SU-DHL-6 (cell line): ENCODE results near the gene PLAGL1.

Source experiments
- H2AFZ ChIP-seq: fragments of 200-600 bp; sonication (generic); 2 replicates; pipeline ENCODE4 v1.6.1; 2014; ENCODE audit warnings: low read depth, mild to moderate bottlenecking, moderate library complexity, mixed read lengths, antibody characterized with exemption, low read length; ENCODE audit not compliant: severe bottlenecking
- H3F3A ChIP-seq: fragments of 200-600 bp; shearing (Covaris generic); 2 replicates; pipeline ENCODE4 v1.6.0; 2016; ENCODE audit warnings: antibody characterized with exemption, mild to moderate bottlenecking; ENCODE audit not compliant: insufficient read depth
- H3K27ac ChIP-seq: fragments of 200-600 bp; sonication (generic); 2 replicates; pipeline ENCODE4 v1.5.1; 2016; ENCODE audit warnings: low read depth, mild to moderate bottlenecking, low read length, moderate library complexity, mixed read lengths
- H3K27me3 ChIP-seq: fragments of 200-600 bp; sonication (generic), shearing (Covaris generic); 2 replicates; pipeline ENCODE4 v1.6.0; 2014; ENCODE audit warnings: mild to moderate bottlenecking, low read length
- H3K36me3 ChIP-seq: fragments of 200-600 bp; sonication (generic); 2 replicates; pipeline ENCODE4 v1.6.1; 2014; ENCODE audit warnings: mild to moderate bottlenecking, low read length, mixed read lengths
- H3K4me2 ChIP-seq: fragments of 300-600, 200-600 bp; shearing (Covaris generic), sonication (generic); 2 replicates; pipeline ENCODE4 v1.6.0; 2014; ENCODE audit warnings: low read length, low read depth, mild to moderate bottlenecking; ENCODE audit not compliant: poor library complexity, severe bottlenecking
- H3K4me3 ChIP-seq: fragments of 200-600 bp; sonication (generic); 2 replicates; pipeline ENCODE4 v1.5.1; 2014; ENCODE audit warnings: antibody characterized with exemption, low read length, mild to moderate bottlenecking, mixed read lengths; ENCODE audit not compliant: insufficient read depth, poor library complexity, severe bottlenecking
- H3K79me2 ChIP-seq: fragments of 200-600 bp; sonication (generic); 2 replicates; pipeline ENCODE4 v1.6.1; 2014; ENCODE audit warnings: mild to moderate bottlenecking, low read length, moderate library complexity; ENCODE audit not compliant: insufficient read depth
- H3K9ac ChIP-seq: fragments of 200-600 bp; sonication (generic); 2 replicates; pipeline ENCODE4 v1.7.0; 2014; ENCODE audit warnings: mild to moderate bottlenecking, low read length
- H3K9me2 ChIP-seq: fragments of 200-600 bp; sonication (generic); replicated peaks from 2 replicates; pipeline ENCODE4 v1.6.1; 2014; ENCODE audit warnings: low read length; ENCODE audit not compliant: insufficient read depth
- H3K9me3 ChIP-seq: fragments of 200-600 bp; sonication (generic); 2 replicates; pipeline ENCODE4 v1.6.1; 2014; ENCODE audit warnings: low read length, mixed read lengths; ENCODE audit not compliant: insufficient read depth
- H4K20me1 ChIP-seq: fragments of 200-600 bp; sonication (generic); 2 replicates; pipeline ENCODE4 v1.6.1; 2014; ENCODE audit warnings: low read depth, mild to moderate bottlenecking, antibody characterized with exemption, low read length, moderate library complexity, mixed read lengths
- EZH2phosphoT487 ChIP-seq: fragments of 200-600 bp; sonication (generic), shearing (Covaris generic); conservative IDR thresholded peaks from 2 replicates; pipeline ENCODE4 v1.6.1; 2018; ENCODE audit warnings: mild to moderate bottlenecking, antibody characterized with exemption, low read length, moderate library complexity, mixed read lengths
- TF ChIP-seq, protein P1 (sequence below): fragments of 200-600 bp; sonication (generic); IDR thresholded peaks from one replicate; pipeline ENCODE4 v1.5.1; 2017; ENCODE audit warnings: antibody characterized with exemption, mild to moderate bottlenecking, low read length, moderate library complexity; ENCODE audit not compliant: insufficient read depth, poor library complexity, severe bottlenecking

The PLAGL1 gene

DNA sequence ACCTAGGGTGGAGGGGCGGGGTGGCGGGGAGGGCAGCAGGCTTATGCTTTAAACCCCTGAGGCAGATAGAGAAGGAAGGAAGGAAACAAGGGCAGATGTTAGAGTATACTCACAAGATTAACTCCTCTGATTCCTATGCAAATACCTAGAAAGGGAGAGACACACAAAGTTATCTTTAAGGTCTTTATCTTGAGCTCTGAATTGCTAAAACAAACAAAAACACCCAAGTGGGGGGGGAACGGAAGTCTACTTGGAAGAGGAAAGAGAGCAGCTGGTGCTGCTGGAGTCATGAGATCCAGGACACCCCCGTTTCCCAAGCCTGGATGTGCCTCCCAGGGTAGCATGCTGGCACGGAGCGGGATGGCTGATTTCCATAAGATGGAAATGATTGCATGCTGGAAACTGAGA, 43.4 kb downstream of the PLAGL1 start:
- Histone ChIP-seq H3K4me2 (no peak overlapping the region), H3K36me3 (no peaks in the 10 kb centered on the region), H3K27ac (no peak overlapping the region), H2AFZ (no peak overlapping the region), H3K9me2 (no peaks in the 10 kb centered on the region), H3K79me2 (no peaks in the 10 kb centered on the region), H3K4me3 (no peak overlapping the region), H3F3A (no peaks in the 10 kb centered on the region), H3K9me3 (no peaks in the 10 kb centered on the region), H3K9ac (no peak overlapping the region), H3K27me3 (no peaks in the 10 kb centered on the region), H4K20me1 (no peaks in the 10 kb centered on the region)
- TF ChIP-seq EZH2phosphoT487: no peak
- TF ChIP-seq, protein P1, sequence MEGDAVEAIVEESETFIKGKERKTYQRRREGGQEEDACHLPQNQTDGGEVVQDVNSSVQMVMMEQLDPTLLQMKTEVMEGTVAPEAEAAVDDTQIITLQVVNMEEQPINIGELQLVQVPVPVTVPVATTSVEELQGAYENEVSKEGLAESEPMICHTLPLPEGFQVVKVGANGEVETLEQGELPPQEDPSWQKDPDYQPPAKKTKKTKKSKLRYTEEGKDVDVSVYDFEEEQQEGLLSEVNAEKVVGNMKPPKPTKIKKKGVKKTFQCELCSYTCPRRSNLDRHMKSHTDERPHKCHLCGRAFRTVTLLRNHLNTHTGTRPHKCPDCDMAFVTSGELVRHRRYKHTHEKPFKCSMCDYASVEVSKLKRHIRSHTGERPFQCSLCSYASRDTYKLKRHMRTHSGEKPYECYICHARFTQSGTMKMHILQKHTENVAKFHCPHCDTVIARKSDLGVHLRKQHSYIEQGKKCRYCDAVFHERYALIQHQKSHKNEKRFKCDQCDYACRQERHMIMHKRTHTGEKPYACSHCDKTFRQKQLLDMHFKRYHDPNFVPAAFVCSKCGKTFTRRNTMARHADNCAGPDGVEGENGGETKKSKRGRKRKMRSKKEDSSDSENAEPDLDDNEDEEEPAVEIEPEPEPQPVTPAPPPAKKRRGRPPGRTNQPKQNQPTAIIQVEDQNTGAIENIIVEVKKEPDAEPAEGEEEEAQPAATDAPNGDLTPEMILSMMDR: no peak

DNA sequence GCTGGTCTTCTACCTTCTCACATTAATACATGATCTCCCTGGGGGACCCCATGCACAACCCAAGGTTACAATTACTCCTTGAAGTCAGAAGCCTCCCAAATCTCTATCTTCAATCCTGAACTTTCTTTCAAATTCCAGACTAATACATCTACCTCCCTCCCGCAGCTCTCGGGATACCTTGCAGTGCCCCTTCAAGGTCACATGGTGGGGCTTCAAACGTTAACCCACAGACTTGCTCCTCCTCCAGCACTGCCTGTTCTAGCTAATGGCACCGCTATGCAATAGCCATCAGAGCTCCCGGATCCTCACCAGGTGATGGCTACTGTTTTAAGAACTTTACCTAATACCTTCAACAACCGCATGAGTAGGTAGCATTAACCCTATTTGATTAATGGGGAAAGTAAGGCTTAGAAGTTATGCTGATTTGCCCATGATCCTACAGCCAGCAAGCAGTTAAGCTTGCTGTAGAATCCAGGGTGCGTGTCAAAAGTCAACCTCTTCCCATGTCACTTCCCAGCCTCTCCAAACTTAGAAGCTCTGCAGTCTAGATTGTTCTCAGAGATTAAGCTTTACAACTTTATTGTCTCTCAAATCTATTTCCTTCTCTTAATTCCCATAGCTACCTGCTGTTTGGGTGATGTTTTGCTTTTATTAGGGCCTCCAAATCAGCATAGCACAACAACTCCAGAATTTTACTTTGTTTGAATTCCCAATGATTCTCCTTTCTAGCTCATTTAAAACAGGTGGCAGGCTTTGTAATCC, 44.7 kb downstream of the PLAGL1 start:
- Histone ChIP-seq H3K27me3 (no peaks in the 10 kb centered on the region), H3F3A (no peaks in the 10 kb centered on the region), H3K4me2 (no peak overlapping the region), H3K79me2 (no peaks in the 10 kb centered on the region), H3K9me2 (no peaks in the 10 kb centered on the region), H3K9me3 (no peaks in the 10 kb centered on the region), H4K20me1 (no peaks in the 10 kb centered on the region), H3K27ac (no peak overlapping the region), H2AFZ (no peak overlapping the region), H3K4me3 (no peak overlapping the region), H3K9ac (no peak overlapping the region), H3K36me3 (no peaks in the 10 kb centered on the region)
- no peak for TF ChIP-seq EZH2phosphoT487
- TF ChIP-seq, protein P1: no peak

DNA sequence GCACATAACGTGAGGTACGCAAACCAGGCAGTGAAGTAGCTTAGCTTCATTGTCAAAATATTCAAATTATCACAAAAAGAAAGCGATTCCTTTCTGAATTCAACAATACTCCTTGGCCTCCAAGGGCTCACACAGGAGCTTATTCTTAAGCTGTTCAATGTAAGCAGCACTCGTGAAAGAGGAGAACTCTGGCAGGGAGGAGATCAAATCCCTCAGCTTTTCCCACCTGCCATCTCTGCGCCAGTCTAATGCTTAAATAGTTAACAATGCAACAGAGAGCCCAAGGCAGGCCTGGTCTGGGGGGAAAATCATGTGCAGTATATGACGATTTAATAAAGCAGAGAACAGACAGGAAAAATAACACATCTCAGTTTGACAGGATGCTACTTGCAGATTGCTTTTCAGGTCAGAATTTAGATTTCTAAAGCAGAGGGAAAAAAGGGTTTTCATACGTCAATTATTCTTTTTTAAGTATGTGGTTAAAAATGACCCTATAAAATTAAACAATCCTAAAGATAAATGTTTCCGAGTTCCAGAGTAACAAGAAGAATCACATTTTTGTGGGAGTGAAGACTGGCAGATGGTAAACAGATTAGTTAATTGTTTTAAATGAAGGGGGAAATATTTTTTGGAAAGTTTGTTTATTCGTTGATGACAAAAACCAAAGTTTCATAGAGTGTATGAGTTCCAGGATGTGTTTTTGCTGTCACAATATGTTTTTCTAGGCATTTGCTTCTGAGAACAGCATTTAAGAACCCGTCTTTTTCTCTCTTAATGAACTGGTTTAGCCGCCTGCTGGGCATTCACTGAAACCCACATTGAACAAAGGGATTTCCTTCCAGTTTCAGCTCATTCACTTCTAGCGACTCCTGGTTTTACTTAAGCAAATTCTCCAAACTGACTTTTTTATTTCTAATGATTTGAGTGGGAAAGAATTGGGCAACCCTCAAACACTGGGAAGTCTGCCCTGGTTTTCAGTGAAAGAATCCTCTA, 45.9 kb downstream of the PLAGL1 start:
- Histone ChIP-seq H4K20me1 (no peaks in the 10 kb centered on the region), H2AFZ (no peak overlapping the region), H3K9ac (no peak overlapping the region), H3K9me2 (no peaks in the 10 kb centered on the region), H3K4me3 (no peak overlapping the region), H3K79me2 (no peaks in the 10 kb centered on the region), H3K9me3 (no peaks in the 10 kb centered on the region), H3K4me2 (no peak overlapping the region), H3K36me3 (no peaks in the 10 kb centered on the region), H3K27me3 (no peaks in the 10 kb centered on the region), H3F3A (no peaks in the 10 kb centered on the region), H3K27ac (no peak overlapping the region)
- TF ChIP-seq EZH2phosphoT487: no peak
- TF ChIP-seq, protein P1: no peak
